Peyer's patch (tissue), 4 donors: ENCODE data around the gene BAIAP2L1.

Experiments used
- CTCF ChIP-seq, 6 experiments: fragments of 450-650 bp in 4 of 6; fragments of 200-600 bp in 2 of 6; sonication (generic) in 1 of 6; IDR thresholded peaks; one replicate each; pipeline ENCODE4 v1.5.1; 2017 to 2019; ENCODE audit warnings: antibody characterized with exemption in 6 of 6, mild to moderate bottlenecking in 3 of 6, moderate library complexity in 1 of 6
- POLR2A ChIP-seq, 2 donors: fragments of 450-650 bp; IDR thresholded peaks; one replicate each; pipeline ENCODE4 v1.5.1; 2017; ENCODE audit warnings: antibody characterized with exemption in 2 of 2, mild to moderate bottlenecking in 2 of 2, moderate library complexity in 2 of 2

GRCh38 chr7:98289333-98289875 is 111.5 kb downstream of the BAIAP2L1 start:
- no peak for TF ChIP-seq CTCF (IDR thresholded peaks at IDR 0.05)
- no peak for TF ChIP-seq POLR2A (IDR thresholded peaks at IDR 0.05)
